GM19467 (cell line): ENCODE data around the gene GPATCH4.
"Not testable (repeated sequence)": the region's sequence is repeated elsewhere in the genome, so short reads cannot be mapped to it uniquely, and the experiment has no call there.

Source experiments
- ATAC-seq: cut with Tn5 transposase; IDR thresholded peaks from one replicate; pipeline ENCODE4 v1.9.1; 2021; ENCODE audit warnings: mild to moderate bottlenecking, moderate library complexity; ENCODE audit not compliant: unreplicated experiment

Gene GPATCH4

GRCh38 chr1:156598731-156599432 is 2.4 kb downstream of the GPATCH4 start:
- ATAC-seq: no peak

GRCh38 chr1:156598125-156598524 is 3.2 kb downstream of the GPATCH4 start:
- no peak for ATAC-seq

GRCh38 chr1:156596426-156596825 is 4.9 kb downstream of the GPATCH4 start:
- no peak for ATAC-seq

- ATAC-seq: no peak
Observed at GRCh38 chr1:156595016-156595415, 6.3 kb downstream of the GPATCH4 start.

GRCh38 chr1:156594190-156594589 is 7.1 kb downstream of the GPATCH4 start:
- no peak for ATAC-seq

GRCh38 chr1:156593661-156593989 is 7.7 kb downstream of the GPATCH4 start:
- no peak for ATAC-seq

- ATAC-seq: no peak
Observed at GRCh38 chr1:156592910-156593660, 8.2 kb downstream of the GPATCH4 start.

GRCh38 chr1:156592158-156592909 is 8.9 kb downstream of the GPATCH4 start:
- no peak for ATAC-seq

- peak; percentile 80 for ATAC-seq
Observed at GRCh38 chr1:156591432-156592157, 9.7 kb downstream of the GPATCH4 start, which contains the start of gene NAXE. Gene NAXE, plus strand, starts transcription at chr1:156591776. Its CDS starts 29 bp downstream, at chr1:156591805.

- ATAC-seq: no peak
Observed at GRCh38 chr1:156591181-156591431, 10.2 kb downstream of the GPATCH4 start.

- ATAC-seq: no peak
Observed at GRCh38 chr1:156590326-156591180, 10.7 kb downstream of the GPATCH4 start.

GRCh38 chr1:156589546-156589945 is 11.7 kb downstream of the GPATCH4 start:
- no peak for ATAC-seq

- ATAC-seq: not testable (repeated sequence)
Observed at GRCh38 chr1:156587927-156588326, 13.4 kb downstream of the GPATCH4 start.

GRCh38 chr1:156586892-156587477 is 14.3 kb downstream of the GPATCH4 start:
- ATAC-seq: no peak

GRCh38 chr1:156586323-156586722 is 15.0 kb downstream of the GPATCH4 start:
- ATAC-seq: no peak

GRCh38 chr1:156584813-156585212 is 16.5 kb downstream of the GPATCH4 start:
- no peak for ATAC-seq

- no peak for ATAC-seq
Observed at GRCh38 chr1:156583821-156584622, 17.3 kb downstream of the GPATCH4 start.

- ATAC-seq: no peak
Observed at GRCh38 chr1:156582388-156583017, 18.8 kb downstream of the GPATCH4 start.
